HG02884 (cell line): ENCODE data around the gene TRIM71.
A peak's percentile ranks its signal among the peaks of the same experiment; 100 is the strongest.
"Not testable (repeated sequence)": the region's sequence is repeated elsewhere in the genome, so short reads cannot be mapped to it uniquely, and the experiment has no call there.

ENCODE experiments used
- ATAC-seq: cut with Tn5 transposase; IDR thresholded peaks from one replicate; pipeline ENCODE4 v1.9.1; 2021; ENCODE audit warnings: mild to moderate bottlenecking, moderate library complexity; ENCODE audit not compliant: unreplicated experiment

The TRIM71 gene

DNA sequence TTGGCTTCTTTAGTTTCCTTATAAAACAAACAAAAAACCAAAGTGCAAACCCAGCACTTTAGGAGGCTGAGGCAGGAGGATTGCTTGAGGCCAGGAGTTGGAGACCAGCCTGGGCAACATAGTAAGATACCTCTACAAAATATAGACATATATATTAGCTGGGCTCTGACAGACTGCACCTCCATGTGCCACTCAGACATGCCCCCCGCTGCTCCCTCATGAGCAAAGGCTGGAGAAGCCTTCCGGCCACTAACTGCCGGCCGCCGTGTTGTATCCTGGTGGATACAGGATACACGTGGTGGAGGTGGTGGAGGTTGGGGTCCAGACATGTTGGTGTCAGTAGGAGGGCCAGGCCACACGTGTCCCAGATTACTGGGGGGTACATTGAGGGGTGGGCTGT is 104.3 kb downstream of the TRIM71 start:
- ATAC-seq: no peak

DNA sequence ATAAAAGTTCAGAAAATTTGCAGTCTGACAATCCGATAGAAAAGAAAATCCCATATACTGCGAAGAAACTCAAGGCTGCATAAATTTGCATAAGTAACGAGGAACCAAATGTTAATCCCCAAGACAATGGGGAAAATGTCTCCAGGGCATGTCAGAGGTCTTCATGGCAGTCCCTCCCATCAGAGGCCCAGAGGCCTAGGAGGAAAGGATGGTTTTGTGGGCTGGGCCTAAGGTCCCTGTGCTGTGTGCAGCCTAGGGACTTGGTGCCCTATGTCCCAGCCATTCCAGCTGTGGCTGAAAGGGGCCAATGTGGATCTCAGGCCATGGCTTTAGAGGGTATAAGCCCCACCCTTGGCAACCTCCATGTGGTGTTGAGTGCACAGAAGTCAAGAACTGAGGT is 112.4 kb downstream of the TRIM71 start:
- ATAC-seq: no peak

DNA sequence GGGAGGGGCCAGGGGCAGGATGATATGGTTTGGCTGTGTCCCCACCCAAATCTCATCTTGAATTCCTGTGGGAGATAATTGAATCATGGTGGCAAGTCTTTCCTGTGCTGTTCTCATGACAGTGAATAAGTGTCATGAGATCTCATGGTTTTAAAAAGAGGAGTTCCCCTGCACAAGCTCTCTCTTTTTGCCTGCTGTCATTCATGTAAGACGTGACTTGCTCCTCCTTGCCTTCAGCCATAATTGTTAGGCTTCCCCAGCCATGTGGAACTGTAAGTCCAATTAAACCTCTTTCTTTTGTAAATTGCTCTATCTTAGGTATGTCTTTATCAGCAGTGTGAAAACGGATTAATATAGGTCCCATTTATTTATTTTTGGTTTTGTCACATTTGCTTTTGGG is 113.5 kb downstream of the TRIM71 start:
- ATAC-seq: not testable (repeated sequence)

DNA sequence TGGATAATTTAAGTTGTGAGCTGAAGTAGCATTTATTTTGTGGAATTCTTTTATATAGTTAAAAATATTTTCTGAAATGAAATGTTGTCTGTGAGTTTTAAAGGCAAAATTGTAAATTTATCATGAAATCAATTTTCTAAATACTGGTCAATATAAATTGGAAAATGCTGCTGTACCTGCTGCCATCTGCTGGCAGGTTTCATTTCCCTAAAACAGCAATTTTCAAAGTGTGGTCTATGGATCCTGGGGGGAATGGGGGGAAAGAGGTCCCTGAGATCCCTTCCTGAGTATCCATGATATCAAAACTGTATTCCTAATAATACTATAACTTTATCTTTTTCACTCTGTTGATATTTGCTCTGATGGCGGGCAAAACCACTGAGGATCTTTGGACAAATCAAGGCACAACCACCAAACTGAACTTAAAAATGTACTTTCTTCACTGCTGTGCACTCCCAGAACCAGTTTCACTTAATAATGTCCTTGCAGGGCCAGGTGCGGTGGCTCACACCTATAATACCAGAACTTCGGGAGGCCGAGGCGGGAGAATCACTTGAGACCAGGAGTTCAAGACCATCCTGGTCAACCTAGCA is 116.4 kb downstream of the TRIM71 start:
- ATAC-seq: no peak

DNA sequence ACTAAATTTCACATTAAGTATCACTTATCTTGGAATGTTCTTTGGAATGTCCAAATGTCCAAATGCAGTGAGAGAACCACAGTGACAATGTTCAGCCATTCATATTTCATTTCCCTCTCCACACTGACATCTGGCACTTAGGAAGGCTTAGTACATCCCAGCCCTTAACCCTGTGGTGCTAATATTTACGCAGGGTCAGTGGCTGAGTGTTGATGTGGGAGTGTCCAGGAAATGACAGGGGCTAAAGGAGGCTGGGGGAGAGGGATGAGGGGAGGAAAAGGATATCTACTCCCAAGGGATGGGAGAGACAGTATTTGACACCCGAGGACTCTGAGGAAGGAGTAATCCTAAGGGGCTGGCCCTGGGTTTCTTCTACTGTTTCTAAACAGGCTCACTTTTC is 119.5 kb downstream of the TRIM71 start:
- no peak for ATAC-seq

DNA sequence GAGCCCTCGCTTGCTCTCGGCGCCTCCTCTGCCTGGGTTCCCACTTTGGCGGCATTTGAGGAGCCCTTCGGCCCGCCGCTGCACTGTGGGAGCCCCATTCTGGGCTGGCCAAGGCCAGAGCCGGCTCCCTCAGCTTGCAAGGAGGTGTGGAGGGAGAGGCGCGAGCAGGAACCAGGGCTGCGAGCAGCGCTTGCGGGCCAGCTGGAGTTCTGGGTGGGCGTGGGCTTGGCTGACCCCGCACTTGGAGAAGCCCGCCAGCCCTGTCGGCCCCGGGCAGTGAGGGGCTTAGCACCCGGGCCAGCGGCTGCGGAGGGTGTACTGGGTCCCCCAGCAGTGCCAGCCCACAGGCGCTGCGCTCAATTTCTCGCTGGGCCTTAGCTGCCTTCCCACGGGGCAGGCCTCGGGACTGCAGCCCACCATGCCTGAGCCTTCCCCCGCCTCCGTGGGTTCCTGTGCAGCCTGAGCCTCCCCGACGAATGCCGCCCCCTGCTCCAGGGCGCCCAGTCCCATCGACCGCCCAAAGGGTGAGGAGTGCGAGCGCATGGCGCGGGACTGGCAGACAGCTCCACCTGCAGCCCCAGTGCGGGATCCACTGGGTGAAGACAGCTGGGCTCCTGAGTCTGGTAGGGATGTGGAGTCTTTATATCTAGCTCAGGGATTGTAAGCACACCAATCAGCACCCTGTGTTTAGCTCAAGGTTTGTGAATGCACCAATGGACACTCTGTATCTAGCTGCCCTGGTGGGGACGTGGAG is 121.9 kb downstream of the TRIM71 start:
- not testable (repeated sequence) for ATAC-seq

DNA sequence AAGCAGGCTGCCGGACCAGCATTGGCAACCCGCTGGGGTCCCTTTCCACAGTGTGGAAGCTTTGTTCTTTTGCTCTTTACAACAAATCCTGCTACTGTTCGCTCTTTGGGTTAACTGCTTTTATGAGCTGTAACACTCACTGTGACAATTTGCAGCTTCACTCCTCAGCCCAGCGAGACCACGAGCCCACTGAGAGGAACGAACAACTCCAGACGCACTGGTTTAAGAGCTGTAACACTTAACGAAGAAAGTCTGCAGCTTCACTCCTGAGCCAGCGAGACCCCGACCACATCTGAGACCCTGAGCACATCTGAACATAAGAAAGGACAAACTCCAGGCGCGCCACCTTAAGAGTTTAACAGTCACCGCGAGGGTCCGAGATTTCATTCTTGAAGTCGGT is 122.9 kb downstream of the TRIM71 start:
- no peak for ATAC-seq

DNA sequence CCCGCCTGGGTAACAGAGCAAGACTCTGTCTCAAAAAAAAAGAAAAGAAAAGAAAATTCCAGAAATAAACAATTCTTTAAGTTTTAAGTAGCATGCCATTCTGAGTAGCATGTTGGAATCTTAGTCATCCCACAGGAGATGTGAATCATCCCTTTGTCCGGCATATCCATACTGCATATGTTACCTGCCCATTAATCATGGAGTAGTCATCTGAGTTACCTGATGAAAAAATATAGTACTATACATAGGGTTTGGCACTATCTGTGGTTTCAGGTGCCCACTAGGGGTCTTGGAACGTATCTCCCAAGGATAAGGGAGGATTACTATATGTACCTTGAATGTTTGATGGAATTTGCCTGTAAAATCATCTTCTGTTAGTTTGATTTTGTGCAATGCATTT is 127.3 kb downstream of the TRIM71 start:
- ATAC-seq: no peak

DNA sequence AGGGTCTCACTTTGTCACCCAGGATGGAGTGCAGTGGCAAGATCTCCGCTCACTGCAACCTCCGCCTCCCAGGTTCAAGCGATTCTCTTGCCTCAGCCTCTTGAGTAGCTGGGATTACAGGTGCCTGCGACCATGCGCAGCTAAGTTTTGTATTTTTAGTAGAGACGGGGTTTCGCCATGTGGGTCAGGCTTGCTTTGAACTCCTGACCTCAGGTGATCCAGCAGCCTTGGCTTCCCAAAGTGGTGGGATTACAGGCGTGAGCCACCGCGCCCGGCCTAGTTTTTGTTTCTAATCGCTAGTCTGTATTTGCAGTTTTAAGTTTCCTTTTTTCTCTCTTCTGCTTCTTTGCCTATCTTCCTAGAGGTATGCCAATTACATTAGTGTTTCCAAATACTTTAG is 127.8 kb downstream of the TRIM71 start:
- not testable (repeated sequence) for ATAC-seq

DNA sequence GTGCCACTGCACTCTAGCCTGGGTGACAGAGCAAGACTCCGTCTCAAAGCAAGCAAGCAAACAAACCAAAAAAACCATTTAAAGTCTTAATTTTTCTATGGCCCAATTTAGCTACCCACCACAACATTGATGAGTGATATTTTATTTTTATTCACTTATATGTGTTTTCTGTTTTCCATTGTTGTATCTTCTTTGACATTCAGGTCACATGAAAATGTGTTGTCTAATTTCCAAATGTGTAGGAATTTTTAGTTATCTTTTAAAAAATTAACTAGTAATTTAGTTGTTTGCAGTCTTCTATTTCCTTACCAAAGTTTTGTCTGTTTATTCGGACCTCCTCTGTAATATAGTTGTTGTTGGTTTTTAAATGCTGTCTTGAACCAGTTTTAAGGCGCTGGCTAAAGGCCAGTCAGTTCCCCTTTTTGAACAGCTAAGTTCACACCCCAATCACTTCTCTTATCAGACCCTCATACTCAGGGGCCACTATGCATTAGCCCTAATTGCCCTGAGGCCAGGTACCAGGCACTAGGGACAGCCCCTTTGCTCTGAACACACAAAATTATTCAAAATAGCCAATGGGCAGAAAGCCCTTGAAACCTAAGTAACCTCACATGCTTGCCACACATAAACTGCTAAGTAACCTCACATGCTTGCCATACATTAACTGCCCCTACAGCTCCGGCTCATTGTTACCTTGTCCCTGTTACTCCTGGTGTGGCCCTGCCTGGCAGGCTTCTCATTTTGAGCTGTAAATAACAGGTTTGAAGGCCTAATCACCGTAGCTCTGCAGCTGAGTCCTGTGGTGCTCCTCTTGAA is 129.4 kb downstream of the TRIM71 start:
- peak; percentile 6 for ATAC-seq
